Measurements from ENCODE around the gene MS4A18. TPM values are rescaled to one million over a fixed set of nuclear protein-coding genes. Genes with fewer than 3 reads are reported as not detected.
A peak's percentile ranks its signal among the peaks of the same experiment; 100 is the strongest.

MS4A18 gene
- total RNA-seq, 4 donors from 2014 or later: not detected

DNA sequence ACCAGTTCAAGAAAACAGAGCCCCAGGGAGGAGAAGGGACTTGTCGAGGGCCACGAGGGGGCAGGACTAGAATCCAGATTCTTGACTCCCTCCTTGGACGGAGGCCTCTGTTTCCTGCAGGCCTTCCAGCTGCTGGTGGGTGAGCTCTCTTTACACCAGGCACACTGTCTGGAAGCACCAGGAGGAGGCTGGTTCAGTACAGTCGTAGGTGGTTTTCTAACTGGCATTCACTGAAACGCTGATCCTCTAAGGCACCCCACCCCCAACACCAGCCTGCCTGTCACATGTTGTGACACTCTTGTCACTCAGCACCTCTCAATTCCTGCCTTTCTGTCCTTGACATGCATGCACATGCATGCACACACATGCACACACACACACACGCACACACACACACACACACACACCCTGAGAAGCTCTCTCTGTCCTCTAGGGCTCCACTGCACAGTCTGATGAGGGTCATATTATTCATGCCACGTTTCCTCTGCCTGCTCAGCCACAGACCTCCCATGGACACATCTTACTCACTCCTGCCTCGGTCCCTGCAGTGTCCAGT is 61.4 kb downstream of the MS4A18 start:
- ATAC-seq (ENCODE audit: low FRiP score): no peak
- TF ChIP-seq, protein P1, sequence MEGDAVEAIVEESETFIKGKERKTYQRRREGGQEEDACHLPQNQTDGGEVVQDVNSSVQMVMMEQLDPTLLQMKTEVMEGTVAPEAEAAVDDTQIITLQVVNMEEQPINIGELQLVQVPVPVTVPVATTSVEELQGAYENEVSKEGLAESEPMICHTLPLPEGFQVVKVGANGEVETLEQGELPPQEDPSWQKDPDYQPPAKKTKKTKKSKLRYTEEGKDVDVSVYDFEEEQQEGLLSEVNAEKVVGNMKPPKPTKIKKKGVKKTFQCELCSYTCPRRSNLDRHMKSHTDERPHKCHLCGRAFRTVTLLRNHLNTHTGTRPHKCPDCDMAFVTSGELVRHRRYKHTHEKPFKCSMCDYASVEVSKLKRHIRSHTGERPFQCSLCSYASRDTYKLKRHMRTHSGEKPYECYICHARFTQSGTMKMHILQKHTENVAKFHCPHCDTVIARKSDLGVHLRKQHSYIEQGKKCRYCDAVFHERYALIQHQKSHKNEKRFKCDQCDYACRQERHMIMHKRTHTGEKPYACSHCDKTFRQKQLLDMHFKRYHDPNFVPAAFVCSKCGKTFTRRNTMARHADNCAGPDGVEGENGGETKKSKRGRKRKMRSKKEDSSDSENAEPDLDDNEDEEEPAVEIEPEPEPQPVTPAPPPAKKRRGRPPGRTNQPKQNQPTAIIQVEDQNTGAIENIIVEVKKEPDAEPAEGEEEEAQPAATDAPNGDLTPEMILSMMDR (IDR thresholded peaks at IDR 0.05): no peak

DNA sequence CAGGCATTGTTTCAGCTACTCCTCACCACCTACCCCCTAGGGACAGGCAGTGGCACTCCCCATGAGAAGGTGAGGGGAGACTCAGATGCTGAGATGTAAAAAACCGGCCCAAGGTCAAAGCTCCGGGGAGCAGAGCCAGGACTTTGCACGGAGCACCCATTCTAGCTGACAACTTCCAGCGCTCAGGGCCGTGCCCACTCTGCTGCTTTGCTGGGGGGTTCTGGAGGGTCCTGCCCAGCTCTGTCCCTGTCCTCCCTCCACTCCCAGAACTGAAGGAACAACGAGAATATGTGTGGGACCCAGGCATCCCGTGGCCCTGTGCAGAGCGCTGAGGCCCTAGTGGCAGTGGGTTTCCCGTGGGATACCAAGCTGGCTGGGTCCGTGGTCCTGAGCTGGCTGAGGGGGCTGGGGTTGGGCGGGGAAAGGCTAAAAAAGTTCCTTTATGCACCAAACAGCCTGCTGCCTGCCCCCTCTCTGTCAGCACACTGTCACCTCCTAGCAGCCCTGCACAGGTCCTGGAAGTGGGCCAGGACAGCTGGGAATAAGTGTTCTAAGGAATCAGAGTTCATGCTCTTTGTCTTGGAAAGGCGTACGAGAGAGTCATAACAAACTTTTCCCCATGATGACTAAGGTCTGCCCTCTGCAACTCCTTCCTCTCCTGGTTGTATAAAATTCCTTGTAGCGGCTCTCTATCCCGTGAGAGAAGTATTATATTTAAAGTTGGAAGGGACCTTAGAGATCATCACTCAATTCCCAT is 62.5 kb downstream of the MS4A18 start:
- TF ChIP-seq, protein P1 (IDR thresholded peaks at IDR 0.05): no peak
- ATAC-seq (ENCODE audit: low FRiP score): no peak
- peak; percentile 36 for DNase-seq (ENCODE audit: low spot score)

More for the DNA sequence above, 61.4 kb downstream of the MS4A18 start:
- no peak for DNase-seq (ENCODE audit: low spot score)

DNA sequence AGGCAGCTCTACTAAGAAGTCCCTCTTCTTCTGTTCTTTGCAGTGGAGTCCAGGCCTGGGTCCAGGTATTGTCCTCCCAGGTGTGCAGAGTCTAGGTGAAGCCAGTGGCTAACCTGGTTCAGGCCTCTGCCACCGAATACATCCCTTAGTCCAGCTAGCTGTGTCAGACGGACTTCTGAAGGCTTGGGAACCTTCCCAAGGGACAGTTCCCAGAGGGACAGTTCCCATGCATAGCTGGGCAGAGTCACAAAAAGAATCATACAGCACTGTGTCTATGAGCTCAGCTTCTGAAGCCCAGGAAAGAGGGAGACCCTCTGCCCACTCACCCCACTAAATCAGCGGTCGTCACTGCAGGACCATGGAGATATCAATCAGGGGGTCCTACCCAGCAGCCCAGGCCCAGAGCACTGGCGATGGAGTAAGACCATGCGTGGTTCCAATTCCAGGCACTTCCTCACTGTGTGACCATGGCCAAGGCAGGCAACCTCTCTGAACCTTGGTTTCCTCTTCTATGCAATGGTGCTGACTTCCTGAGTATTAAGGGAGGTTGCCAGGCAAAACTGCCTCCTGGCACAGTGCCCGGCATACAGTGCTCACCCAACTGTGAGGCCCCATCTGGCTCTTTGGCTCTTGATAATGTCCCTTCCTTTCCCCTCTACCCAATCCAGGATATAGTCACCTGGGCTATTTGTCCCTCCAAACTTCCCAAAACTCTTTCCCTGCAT is 64.0 kb downstream of the MS4A18 start:
- TF ChIP-seq, protein P1 (IDR thresholded peaks at IDR 0.05): no peak
- DNase-seq (ENCODE audit: low spot score) (no peak), ATAC-seq (ENCODE audit: low FRiP score) (no peak)

DNA sequence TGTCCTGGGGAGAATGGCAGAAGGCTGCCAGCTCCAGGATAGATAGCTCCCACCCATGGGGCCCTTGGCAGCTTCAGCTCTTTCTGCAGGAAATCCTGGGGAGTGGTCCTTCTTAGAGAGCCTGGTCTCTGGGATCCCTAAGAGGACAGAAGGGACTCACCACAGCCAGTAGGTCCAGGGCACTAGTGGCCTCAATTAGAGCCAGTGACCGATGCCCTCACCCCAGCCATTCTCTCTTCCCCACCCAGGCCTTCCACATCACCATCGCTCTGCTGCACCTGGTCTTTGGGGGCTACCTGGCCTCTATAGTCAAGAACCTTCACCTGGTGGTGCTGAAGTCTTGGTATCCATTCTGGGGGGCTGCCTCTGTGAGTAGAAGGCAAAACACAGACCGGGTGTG is 66.2 kb downstream of the MS4A18 start:
- DNase-seq (ENCODE audit: low spot score) (no peak), ATAC-seq (ENCODE audit: low FRiP score) (no peak)
- TF ChIP-seq, protein P1 (IDR thresholded peaks at IDR 0.05): no peak

DNA sequence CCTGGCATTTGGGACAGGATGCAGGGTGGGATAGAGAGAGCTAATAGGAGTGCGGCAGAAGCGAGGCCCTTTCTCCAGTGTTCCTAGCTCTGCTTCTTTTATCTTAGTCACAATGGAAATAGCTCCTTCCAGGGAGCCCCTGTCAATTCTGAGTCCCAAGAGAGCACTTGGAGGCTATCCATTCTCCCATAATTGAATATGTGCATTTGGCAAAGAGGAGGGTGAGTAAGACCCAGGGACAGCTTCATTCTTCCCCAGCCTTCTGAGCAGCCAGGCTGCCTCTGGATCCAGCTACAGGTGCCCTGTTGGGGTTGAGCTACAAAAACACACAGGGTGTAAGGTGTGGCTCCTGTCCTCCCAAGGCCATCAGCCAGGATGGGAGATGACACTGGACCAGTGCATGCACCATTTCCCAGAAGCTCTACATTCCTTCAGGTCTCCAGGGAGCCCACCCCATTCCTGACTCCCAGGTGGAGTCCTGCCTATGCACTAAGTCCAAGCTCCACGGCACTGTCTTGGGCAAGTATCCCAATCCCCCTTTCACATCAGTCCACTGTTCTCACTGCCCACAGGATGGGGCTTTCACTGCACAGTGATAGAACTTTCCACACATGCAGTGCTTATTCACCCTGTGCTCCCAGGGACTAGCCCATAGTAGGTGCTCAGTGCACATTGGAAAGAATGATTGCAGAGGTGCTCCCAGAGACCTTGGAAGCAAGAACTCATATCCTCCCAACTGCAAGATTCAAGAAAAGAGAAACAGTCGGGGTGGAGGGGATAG is 66.8 kb downstream of the MS4A18 start:
- TF ChIP-seq, protein P1 (IDR thresholded peaks at IDR 0.05): no peak
- ATAC-seq (ENCODE audit: low FRiP score) (no peak), DNase-seq (ENCODE audit: low spot score) (no peak)

DNA sequence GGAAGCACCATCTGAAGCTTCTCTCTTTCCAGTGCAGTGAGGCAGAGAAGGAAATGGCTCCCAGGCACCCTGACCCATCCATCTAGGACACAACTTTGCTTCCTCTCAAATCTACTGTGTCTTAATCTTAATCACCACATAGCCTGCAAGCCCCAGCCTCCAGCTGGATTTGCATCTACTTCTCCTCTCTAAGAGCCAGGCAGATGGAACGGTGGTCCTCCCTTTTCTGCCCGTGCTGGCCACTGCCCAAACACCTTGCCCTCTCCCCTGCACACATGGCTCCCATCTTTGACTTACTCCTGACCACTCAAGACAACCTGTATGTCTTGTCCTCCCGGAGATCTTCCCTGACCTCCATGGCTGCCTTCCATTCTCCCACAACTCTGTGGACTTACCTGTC is 68.0 kb downstream of the MS4A18 start:
- ATAC-seq (ENCODE audit: low FRiP score) (no peak), DNase-seq (ENCODE audit: low spot score) (no peak)
- TF ChIP-seq, protein P1 (IDR thresholded peaks at IDR 0.05): no peak

Other genes with a start within 250 kb of the MS4A18 start
- not detected for gene MS4A12, start 231.9 kb upstream of the MS4A18 start, total RNA-seq
- gene MS4A13, start 209.3 kb upstream of the MS4A18 start, total RNA-seq: not detected
- gene MS4A8, start 25.1 kb upstream of the MS4A18 start, total RNA-seq: not detected
- not detected for gene MS4A15, start 32.1 kb downstream of the MS4A18 start, total RNA-seq
- not detected for gene MS4A10, start 60.6 kb downstream of the MS4A18 start, total RNA-seq
- gene CCDC86, start 117.4 kb downstream of the MS4A18 start, total RNA-seq: 10 to 100 TPM; 17.5 to 68.6 (median 22.5) TPM
- gene PTGDR2, start 131.2 kb downstream of the MS4A18 start, total RNA-seq: 1 to 10 TPM in 1 of 4 donors, under 1 TPM in 1, not detected in 2; 0.28 to 1.1 TPM
- gene ZP1, start 142.8 kb downstream of the MS4A18 start, total RNA-seq: 1 to 10 TPM in 2 of 4 donors, not detected in 2; 2.2 to 3.0 TPM
- 10 to 100 TPM; 50.3 to 93.9 (median 58.0) TPM for gene PRPF19, start 181.9 kb downstream of the MS4A18 start, total RNA-seq
- gene TMEM109, start 189.4 kb downstream of the MS4A18 start, total RNA-seq: 100 to 1,000 TPM in 1 of 4 donors, 10 to 100 TPM in 3; 79.6 to 150 (median 88.7) TPM
- 10 to 100 TPM in 1 of 4 donors, 1 to 10 TPM in 3; 2.9 to 11.3 (median 6.7) TPM for gene TMEM132A, start 199.7 kb downstream of the MS4A18 start, total RNA-seq
- gene SLC15A3, start 227.5 kb downstream of the MS4A18 start, total RNA-seq: 10 to 100 TPM; 17.6 to 56.0 (median 32.3) TPM
- gene CD6, start 247.0 kb downstream of the MS4A18 start, total RNA-seq: 1 to 10 TPM in 3 of 4 donors, under 1 TPM in 1; 0.79 to 6.5 (median 2.2) TPM

Measured in omental fat pad (tissue), 4 donors.